ENCODE measurements around the gene KMT2C. TPM values are rescaled to one million over a fixed set of nuclear protein-coding genes. Genes with fewer than 3 reads are reported as not detected.

KMT2C gene
- total and polyA plus RNA-seq, 4 donors: 6.3 to 35.3 (median 19.3) TPM

DNA sequence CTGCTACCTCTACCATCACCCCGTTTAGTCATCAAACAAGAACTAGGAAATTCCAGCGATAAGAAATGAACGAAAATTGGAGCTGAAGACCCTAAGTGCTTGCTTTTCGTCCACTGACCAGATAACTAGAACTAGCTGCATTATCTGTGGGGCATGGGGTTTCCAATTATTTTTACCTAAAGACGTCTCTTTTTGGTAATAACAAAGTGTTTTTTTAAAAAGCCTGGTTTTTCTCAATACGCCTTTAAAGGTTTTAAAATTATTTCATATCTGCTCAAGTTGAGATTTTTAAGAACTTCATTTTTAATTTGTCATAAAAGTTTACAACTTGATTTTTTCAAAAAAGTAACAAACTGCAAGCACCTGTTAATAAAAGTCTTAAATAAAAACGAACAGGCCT is 306.1 kb downstream of the KMT2C start (continued):
- TF ChIP-seq, protein P1, sequence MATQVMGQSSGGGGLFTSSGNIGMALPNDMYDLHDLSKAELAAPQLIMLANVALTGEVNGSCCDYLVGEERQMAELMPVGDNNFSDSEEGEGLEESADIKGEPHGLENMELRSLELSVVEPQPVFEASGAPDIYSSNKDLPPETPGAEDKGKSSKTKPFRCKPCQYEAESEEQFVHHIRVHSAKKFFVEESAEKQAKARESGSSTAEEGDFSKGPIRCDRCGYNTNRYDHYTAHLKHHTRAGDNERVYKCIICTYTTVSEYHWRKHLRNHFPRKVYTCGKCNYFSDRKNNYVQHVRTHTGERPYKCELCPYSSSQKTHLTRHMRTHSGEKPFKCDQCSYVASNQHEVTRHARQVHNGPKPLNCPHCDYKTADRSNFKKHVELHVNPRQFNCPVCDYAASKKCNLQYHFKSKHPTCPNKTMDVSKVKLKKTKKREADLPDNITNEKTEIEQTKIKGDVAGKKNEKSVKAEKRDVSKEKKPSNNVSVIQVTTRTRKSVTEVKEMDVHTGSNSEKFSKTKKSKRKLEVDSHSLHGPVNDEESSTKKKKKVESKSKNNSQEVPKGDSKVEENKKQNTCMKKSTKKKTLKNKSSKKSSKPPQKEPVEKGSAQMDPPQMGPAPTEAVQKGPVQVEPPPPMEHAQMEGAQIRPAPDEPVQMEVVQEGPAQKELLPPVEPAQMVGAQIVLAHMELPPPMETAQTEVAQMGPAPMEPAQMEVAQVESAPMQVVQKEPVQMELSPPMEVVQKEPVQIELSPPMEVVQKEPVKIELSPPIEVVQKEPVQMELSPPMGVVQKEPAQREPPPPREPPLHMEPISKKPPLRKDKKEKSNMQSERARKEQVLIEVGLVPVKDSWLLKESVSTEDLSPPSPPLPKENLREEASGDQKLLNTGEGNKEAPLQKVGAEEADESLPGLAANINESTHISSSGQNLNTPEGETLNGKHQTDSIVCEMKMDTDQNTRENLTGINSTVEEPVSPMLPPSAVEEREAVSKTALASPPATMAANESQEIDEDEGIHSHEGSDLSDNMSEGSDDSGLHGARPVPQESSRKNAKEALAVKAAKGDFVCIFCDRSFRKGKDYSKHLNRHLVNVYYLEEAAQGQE (IDR thresholded peaks at IDR 0.05): no peak
- TF ChIP-seq HNF4G (IDR thresholded peaks at IDR 0.05) (no peak), JUND (IDR thresholded peaks at IDR 0.05) (no peak), YY1 (IDR thresholded peaks at IDR 0.05) (no peak), EGR1 (IDR thresholded peaks at IDR 0.05; ENCODE audit: low read depth in 2 of 2) (no peak), TAF1 (conservative IDR thresholded peaks at IDR 0.05) (no peak), FOXA2 (IDR thresholded peaks at IDR 0.05) (no peak)

DNA sequence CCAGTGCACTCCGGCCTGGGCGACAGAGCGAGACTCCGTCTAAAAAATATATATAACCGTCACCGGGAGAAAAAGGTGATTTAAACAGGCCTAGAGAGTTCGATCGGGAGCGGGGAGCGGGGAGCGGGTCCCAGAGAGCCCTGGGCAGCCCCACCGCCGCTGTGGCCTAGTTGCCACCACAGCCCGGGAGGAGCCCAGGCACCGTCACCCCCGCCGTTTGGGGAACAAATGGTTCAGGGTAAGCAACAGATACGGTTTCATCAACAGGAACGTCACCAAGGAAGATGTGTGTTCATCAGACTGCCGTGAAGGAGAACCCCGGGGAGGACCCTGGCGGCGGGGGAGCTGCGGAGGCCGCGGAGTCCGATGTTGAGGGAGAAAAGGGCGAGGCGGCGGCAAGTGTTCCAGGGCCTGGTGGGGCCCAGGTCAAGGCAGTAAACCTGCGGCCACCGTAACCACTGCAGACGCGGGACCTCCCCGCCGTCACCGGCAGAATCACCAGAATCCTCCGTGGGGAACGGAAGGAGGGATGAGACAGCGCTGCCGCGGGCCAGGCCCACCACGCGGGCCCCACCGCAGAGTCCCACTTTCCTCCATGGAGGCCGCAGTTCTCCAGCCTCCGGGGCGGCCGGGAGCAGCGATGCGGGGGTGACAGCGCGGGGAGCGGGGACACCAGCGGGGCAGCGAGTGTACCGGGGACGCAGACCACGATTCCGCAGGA is 306.9 kb downstream of the KMT2C start:
- DNase-seq (ENCODE audit: low spot score): no peak
- Histone ChIP-seq H3K27me3 (ENCODE audit: control insufficient read depth in 4 of 4, insufficient read depth in 4 of 4, low read length in 3 of 4) (no peaks in the 10 kb centered on the region), H3K4me1 (ENCODE audit: control insufficient read depth in 4 of 4, insufficient read depth in 4 of 4, low read length in 3 of 4) (no peaks in the 10 kb centered on the region), H3K27ac (ENCODE audit: low read depth in 1 of 2, low read length in 2 of 2) (no peak overlapping the region), H3K9me3 (ENCODE audit: control insufficient read depth in 4 of 4, low read length in 3 of 4) (peaks cover 0 to 2% (median 0%) of the 10 kb centered on the region in 4 donors), H3K9ac (ENCODE audit: low read depth in 1 of 2, low read length in 2 of 2) (no peak overlapping the region), H3K36me3 (ENCODE audit: control insufficient read depth in 4 of 4, insufficient read depth in 3 of 4, low read depth in 1 of 4, low read length in 3 of 4) (peaks cover 7 to 52% (median 17%) of the 10 kb centered on the region in 4 donors), H3K4me3 (ENCODE audit: low read depth in 1 of 3, low read length in 3 of 3) (no peak overlapping the region)
- WGBS: 99% methylated on average over 60 of the region's 60 CpGs
- TF ChIP-seq TAF1 (conservative IDR thresholded peaks at IDR 0.05): no peak
- TF ChIP-seq, protein P2, sequence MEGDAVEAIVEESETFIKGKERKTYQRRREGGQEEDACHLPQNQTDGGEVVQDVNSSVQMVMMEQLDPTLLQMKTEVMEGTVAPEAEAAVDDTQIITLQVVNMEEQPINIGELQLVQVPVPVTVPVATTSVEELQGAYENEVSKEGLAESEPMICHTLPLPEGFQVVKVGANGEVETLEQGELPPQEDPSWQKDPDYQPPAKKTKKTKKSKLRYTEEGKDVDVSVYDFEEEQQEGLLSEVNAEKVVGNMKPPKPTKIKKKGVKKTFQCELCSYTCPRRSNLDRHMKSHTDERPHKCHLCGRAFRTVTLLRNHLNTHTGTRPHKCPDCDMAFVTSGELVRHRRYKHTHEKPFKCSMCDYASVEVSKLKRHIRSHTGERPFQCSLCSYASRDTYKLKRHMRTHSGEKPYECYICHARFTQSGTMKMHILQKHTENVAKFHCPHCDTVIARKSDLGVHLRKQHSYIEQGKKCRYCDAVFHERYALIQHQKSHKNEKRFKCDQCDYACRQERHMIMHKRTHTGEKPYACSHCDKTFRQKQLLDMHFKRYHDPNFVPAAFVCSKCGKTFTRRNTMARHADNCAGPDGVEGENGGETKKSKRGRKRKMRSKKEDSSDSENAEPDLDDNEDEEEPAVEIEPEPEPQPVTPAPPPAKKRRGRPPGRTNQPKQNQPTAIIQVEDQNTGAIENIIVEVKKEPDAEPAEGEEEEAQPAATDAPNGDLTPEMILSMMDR (IDR thresholded peaks at IDR 0.05; ENCODE audit: low read depth, low read length, missing input control): no peak
- TF ChIP-seq, protein P1 (IDR thresholded peaks at IDR 0.05): no peak
- TF ChIP-seq, protein P3, sequence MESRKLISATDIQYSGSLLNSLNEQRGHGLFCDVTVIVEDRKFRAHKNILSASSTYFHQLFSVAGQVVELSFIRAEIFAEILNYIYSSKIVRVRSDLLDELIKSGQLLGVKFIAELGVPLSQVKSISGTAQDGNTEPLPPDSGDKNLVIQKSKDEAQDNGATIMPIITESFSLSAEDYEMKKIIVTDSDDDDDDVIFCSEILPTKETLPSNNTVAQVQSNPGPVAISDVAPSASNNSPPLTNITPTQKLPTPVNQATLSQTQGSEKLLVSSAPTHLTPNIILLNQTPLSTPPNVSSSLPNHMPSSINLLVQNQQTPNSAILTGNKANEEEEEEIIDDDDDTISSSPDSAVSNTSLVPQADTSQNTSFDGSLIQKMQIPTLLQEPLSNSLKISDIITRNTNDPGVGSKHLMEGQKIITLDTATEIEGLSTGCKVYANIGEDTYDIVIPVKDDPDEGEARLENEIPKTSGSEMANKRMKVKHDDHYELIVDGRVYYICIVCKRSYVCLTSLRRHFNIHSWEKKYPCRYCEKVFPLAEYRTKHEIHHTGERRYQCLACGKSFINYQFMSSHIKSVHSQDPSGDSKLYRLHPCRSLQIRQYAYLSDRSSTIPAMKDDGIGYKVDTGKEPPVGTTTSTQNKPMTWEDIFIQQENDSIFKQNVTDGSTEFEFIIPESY (IDR thresholded peaks at IDR 0.05): no peak
- TF ChIP-seq SP1 (IDR thresholded peaks at IDR 0.05): no peak
- no peak for TF ChIP-seq GABPA (IDR thresholded peaks at IDR 0.05 in 1 of 2, conservative IDR thresholded peaks at IDR 0.05 in 1 of 2)
- TF ChIP-seq RAD21 (IDR thresholded peaks at IDR 0.05): no peak
- TF ChIP-seq, protein P4, sequence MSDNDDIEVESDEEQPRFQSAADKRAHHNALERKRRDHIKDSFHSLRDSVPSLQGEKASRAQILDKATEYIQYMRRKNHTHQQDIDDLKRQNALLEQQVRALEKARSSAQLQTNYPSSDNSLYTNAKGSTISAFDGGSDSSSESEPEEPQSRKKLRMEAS (IDR thresholded peaks at IDR 0.05): no peak
- TF ChIP-seq HNF4A (conservative IDR thresholded peaks at IDR 0.05): no peak
- no peak for TF ChIP-seq FOXA2 (IDR thresholded peaks at IDR 0.05)
- no peak for TF ChIP-seq FOXA1 (IDR thresholded peaks at IDR 0.05)
- TF ChIP-seq, protein P5, sequence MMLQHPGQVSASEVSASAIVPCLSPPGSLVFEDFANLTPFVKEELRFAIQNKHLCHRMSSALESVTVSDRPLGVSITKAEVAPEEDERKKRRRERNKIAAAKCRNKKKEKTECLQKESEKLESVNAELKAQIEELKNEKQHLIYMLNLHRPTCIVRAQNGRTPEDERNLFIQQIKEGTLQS (IDR thresholded peaks at IDR 0.05): no peak
- no peak for TF ChIP-seq HNF4G (IDR thresholded peaks at IDR 0.05)
- TF ChIP-seq RXRA (IDR thresholded peaks at IDR 0.05): no peak
- TF ChIP-seq EGR1 (IDR thresholded peaks at IDR 0.05; ENCODE audit: low read depth in 2 of 2): no peak
- TF ChIP-seq JUND (IDR thresholded peaks at IDR 0.05): no peak
- TF ChIP-seq YY1 (IDR thresholded peaks at IDR 0.05): no peak
- TF ChIP-seq NR2F2 (IDR thresholded peaks at IDR 0.05): no peak

All from liver (tissue), 9 donors.